ENCODE results near the gene FCHO2.

DNA sequence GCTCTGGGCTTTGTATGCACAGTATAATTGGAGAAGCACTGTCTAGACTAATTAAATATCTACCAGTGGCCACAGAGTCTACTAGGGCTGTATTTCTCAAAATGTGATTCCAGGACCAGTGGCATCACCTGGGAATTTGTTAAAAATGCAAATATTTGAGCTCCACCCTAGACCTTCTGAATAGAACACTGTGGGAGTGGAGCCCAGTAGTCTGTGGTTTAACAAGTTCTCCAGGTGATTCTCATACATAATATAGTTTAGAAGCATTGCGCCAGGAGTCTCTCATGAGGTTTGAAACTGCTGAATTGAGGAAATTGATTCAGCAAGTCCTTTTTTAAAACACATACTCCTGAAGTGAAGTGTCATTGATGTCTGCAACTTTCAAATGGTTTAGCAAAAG, 74.7 kb downstream of the FCHO2 start:
- TF ChIP-seq, protein P1, sequence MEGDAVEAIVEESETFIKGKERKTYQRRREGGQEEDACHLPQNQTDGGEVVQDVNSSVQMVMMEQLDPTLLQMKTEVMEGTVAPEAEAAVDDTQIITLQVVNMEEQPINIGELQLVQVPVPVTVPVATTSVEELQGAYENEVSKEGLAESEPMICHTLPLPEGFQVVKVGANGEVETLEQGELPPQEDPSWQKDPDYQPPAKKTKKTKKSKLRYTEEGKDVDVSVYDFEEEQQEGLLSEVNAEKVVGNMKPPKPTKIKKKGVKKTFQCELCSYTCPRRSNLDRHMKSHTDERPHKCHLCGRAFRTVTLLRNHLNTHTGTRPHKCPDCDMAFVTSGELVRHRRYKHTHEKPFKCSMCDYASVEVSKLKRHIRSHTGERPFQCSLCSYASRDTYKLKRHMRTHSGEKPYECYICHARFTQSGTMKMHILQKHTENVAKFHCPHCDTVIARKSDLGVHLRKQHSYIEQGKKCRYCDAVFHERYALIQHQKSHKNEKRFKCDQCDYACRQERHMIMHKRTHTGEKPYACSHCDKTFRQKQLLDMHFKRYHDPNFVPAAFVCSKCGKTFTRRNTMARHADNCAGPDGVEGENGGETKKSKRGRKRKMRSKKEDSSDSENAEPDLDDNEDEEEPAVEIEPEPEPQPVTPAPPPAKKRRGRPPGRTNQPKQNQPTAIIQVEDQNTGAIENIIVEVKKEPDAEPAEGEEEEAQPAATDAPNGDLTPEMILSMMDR (IDR thresholded peaks at IDR 0.05; ENCODE audit: extremely low read depth in 1 of 2, insufficient read depth in 1 of 2, low read depth in 1 of 2, low read length in 2 of 2): no peak
- no peak for TF ChIP-seq POLR2AphosphoS5 (IDR thresholded peaks at IDR 0.05; ENCODE audit: insufficient read depth, low read depth, low read length)
- no peak for TF ChIP-seq EZH2 (IDR thresholded peaks at IDR 0.05; ENCODE audit: borderline replicate concordance, low read depth, low read length, severe bottlenecking)
- TF ChIP-seq POLR2A (IDR thresholded peaks at IDR 0.05; ENCODE audit: low read depth, low read length): no peak
- no peak for TF ChIP-seq GATA2 (IDR thresholded peaks at IDR 0.05; ENCODE audit: insufficient read depth, insufficient read length, low read depth, low read length)
- TF ChIP-seq, protein P2, sequence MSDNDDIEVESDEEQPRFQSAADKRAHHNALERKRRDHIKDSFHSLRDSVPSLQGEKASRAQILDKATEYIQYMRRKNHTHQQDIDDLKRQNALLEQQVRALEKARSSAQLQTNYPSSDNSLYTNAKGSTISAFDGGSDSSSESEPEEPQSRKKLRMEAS (IDR thresholded peaks at IDR 0.05; ENCODE audit: insufficient read depth, insufficient read length): no peak
- no peak for TF ChIP-seq JUN (IDR thresholded peaks at IDR 0.05; ENCODE audit: borderline replicate concordance, insufficient read depth, insufficient read length, low read depth)
